ENCODE data around the gene BAHD1.

BAHD1 gene

DNA sequence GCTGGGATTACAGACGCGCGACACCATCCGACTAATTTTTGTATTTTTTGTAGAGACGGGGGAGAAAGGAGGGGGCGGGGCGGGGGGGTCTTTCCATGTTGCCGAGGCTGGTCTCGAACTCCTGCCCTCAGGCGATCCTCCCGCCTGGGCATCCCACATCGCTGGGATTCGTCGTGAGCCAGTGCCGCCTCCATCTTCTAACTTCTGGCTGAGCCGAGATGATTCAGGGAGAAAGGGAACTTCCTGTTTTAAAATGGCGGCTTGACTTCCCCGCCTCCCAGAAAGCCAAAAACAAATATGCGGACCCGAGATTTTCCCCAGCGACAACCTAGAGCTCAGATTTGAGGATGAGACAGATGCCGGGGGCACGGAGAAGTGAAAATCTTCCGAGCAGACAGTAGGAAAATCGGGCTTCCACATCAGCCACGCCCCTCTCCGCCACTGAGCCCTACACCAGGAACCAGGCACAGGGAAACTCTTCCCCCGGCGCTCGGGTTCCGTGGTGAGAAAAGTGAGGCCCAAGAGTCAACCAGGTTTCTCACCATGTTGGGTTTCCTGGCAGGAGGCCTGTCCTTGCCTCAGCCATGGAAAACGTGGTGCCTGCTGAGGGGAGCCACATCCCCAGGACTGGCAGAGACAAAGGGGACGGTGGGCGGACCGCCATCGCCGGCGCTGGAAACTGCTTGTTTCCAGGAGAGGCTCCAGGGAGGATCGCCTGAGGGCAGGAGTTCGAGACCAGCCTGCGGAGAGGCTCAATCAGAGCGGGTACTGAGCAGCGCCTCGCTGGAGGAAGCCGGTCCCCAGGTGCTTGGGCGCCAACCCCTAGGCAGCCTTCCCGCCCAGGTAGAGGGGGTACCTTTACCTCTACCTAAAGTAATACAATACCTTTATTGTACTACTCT is 48.8 kb downstream of the BAHD1 start:
- TF ChIP-seq, protein P1, sequence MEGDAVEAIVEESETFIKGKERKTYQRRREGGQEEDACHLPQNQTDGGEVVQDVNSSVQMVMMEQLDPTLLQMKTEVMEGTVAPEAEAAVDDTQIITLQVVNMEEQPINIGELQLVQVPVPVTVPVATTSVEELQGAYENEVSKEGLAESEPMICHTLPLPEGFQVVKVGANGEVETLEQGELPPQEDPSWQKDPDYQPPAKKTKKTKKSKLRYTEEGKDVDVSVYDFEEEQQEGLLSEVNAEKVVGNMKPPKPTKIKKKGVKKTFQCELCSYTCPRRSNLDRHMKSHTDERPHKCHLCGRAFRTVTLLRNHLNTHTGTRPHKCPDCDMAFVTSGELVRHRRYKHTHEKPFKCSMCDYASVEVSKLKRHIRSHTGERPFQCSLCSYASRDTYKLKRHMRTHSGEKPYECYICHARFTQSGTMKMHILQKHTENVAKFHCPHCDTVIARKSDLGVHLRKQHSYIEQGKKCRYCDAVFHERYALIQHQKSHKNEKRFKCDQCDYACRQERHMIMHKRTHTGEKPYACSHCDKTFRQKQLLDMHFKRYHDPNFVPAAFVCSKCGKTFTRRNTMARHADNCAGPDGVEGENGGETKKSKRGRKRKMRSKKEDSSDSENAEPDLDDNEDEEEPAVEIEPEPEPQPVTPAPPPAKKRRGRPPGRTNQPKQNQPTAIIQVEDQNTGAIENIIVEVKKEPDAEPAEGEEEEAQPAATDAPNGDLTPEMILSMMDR (IDR thresholded peaks at IDR 0.05) = no peak

DNA sequence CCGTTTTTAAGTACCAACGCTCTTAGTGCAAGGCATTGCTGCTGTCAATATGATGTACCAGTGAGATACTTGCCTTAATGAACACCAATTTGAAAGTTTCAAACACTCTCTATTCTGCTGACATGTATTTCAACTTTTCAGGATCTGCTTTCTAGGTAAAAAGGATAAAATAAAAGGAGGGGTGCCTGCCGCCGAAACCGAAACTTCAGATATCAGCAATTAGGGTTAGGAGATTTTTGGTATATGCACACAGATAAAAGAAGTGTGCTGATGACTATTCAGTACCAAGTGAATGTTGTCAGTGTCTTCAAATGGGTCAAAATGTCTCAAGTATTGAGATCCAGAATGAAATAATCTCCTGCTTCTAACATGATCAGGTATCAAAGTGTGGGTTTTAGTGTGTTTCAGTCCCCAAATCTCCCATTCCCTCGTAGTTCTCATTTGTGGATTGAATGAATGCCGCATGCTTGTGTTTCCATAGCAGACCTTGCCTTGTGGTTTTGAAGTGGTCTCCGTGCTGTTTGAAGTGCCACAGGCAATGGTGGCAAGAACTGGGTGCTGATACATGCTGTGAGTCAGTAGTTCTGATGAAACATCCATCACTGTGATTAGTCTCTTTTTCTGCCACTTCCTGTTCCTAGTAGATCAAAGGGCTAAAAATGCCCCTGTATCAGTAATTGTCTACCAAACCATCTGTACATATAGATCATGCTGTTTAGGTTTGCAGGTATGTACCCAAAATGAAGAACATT is 52.5 kb downstream of the BAHD1 start:
- TF ChIP-seq, protein P1 (IDR thresholded peaks at IDR 0.05) = no peak

DNA sequence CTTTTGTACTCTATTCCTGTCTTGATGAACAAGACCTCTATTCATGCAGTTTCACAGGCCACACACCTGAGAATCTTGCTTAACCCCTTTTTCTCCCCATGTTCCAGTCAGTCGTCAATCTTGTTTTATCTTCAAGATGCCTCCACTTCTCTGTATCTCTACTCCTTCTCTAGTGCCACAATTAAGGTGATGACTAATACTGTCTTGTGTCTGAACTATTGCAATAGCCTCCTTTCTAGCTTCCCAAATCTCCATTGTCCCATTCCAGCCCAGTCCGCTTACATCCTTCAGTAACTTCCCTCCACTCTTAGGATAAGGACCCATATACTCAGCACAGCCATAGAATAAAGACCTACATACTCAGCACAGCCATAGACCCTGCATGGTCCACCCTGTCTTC is 54.8 kb downstream of the BAHD1 start:
- TF ChIP-seq, protein P1 (IDR thresholded peaks at IDR 0.05) = no peak

DNA sequence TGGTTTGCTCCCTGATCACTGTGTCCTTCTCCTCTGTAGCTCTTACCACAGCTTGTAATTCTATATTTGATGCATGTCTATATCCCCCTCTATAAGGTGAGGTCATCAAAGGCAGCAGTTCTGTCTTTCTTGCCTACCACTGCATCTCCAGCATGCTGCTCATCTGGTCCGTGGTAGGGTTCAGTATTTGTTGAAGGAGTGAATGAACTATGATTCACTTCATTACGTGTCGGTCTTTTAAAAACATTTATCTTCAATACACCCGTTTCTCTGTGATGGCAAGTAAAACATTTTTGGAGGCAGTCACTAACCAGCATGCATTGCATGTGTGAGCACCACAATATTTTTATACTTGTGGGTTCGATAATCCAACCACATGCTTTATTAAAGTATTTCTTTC is 57.7 kb downstream of the BAHD1 start:
- TF ChIP-seq, protein P1 (IDR thresholded peaks at IDR 0.05) = no peak

DNA sequence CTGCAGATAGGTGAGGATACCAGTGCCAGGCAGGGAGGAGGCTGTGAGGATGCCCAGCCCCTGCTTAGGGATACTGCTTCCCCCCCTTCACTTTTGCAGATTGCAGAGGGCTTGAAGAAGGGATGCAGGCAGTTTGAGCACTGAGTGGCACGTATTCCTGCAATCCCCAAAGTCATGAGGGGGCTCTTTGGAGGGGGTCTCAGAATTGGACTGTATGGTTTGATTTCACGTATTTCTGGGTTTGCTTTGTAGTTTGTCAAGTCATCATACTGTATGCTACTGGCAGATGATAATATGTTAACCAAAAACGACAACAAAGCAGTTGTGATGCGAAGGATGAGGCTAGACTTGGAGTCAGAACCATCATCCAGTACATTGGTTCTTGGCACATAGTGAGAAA is 58.1 kb downstream of the BAHD1 start:
- TF ChIP-seq, protein P1 (IDR thresholded peaks at IDR 0.05) = no peak

DNA sequence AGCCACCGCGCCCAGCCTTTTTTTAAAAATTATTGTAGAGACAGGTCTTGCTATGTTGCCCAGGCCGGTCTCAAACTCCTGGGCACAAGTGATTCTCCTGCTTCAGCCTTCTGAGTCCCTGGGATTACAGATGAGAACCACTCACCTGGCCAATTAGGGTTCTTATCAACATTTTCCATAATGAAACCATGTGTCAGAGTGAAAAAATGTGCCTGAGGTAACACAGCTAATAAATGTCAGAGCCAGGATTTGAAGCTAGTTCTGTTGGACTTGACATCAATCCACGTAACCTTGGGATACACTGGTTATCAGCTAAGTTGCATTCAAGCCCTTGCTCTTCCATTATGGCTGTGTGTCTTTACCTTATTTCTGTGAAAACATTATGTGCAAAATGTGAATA is 59.2 kb downstream of the BAHD1 start:
- TF ChIP-seq, protein P1 (IDR thresholded peaks at IDR 0.05) = no peak

DNA sequence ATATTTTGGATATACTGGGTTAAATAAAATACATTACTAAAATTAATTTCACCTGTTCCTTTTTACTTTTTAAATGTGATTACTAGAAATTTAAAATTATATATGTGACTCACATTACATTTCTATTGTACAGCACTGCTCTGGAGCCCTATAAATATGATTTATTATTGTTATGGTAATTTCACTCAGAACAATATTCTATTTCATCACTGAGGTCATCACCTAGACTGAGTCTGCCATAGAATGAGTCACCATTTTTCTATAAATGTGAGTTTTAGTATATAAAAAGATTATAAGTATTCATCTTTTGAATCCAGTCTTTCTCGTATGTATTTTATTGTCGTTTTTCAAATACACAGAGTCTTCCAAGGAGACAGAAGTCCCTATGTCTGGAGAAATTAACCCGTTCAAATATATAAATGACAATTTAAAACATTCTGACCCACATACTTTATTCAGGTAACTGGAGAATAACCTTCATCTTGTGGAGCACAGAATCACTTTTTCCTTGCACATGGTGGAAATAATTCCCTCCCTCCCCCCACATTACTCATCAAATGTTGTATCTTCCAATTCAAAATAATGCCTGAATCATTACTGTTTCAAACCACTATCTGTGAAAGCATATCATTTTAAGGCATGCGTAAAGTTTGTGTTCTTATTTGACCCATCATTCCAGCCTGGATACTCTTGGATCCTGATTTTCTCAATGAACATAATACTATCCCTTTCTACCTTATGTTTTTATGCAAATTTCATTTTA is 60.0 kb downstream of the BAHD1 start:
- TF ChIP-seq, protein P1 (IDR thresholded peaks at IDR 0.05) = no peak

Data from LNCAP (cell line).